Measurements from ENCODE around the gene USP47.

The USP47 gene

GRCh38 chr11:11988681-11989261 is 147.0 kb downstream of the USP47 start:
- H3K4me3 ChIP-seq (ENCODE audit: low read length), result no peak overlapping the region
- TF ChIP-seq EZH2phosphoT487 (IDR thresholded peaks at IDR 0.05; ENCODE audit: borderline replicate concordance, low read length) (no peak), CTCF (IDR thresholded peaks at IDR 0.05; ENCODE audit: low read depth, low read length, poor library complexity, severe bottlenecking) (no peak)
- no peaks in the 10 kb centered on the region for H3K36me3 ChIP-seq (ENCODE audit: control insufficient read depth, low read length)
- H3F3A ChIP-seq (ENCODE audit: control insufficient read depth, insufficient read depth), result no peaks in the 10 kb centered on the region
- no peaks in the 10 kb centered on the region for H3K79me2 ChIP-seq (ENCODE audit: control insufficient read depth, low read length)
- H3K9me2 ChIP-seq (replicated peaks; ENCODE audit: control insufficient read depth, low read length), result no peaks in the 10 kb centered on the region
- H3K9me3 ChIP-seq (ENCODE audit: control insufficient read depth, insufficient read depth, low read length), result no peaks in the 10 kb centered on the region
- H3K4me2 ChIP-seq (ENCODE audit: low read length), result no peak overlapping the region
- no peak overlapping the region for H3K27ac ChIP-seq (ENCODE audit: low read depth, low read length)
- no peaks in the 10 kb centered on the region for H3K4me1 ChIP-seq (ENCODE audit: control insufficient read depth, low read length)
- H3K27me3 ChIP-seq (ENCODE audit: control insufficient read depth, low read length), result 0 out of 2 replicates have a peak, but pooled peaks cover 2% of the 10 kb centered on the region
- no peaks in the 10 kb centered on the region for H4K20me1 ChIP-seq (ENCODE audit: control insufficient read depth, insufficient read depth, low read depth, low read length)

GRCh38 chr11:11989774-11990744 is 148.3 kb downstream of the USP47 start:
- TF ChIP-seq EZH2phosphoT487 (IDR thresholded peaks at IDR 0.05; ENCODE audit: borderline replicate concordance, low read length), result no peak
- no peak for TF ChIP-seq CTCF (IDR thresholded peaks at IDR 0.05; ENCODE audit: low read depth, low read length, poor library complexity, severe bottlenecking)
- no peaks in the 10 kb centered on the region for H4K20me1 ChIP-seq (ENCODE audit: control insufficient read depth, insufficient read depth, low read depth, low read length)
- H3K36me3 ChIP-seq (ENCODE audit: control insufficient read depth, low read length), result no peaks in the 10 kb centered on the region
- H3K27me3 ChIP-seq (ENCODE audit: control insufficient read depth, low read length), result 0 out of 2 replicates have a peak, but pooled peaks cover 2% of the 10 kb centered on the region
- H3K4me3 ChIP-seq (ENCODE audit: low read length), result no peak overlapping the region
- H3K9me2 ChIP-seq (replicated peaks; ENCODE audit: control insufficient read depth, low read length), result no peaks in the 10 kb centered on the region
- no peaks in the 10 kb centered on the region for H3K9me3 ChIP-seq (ENCODE audit: control insufficient read depth, insufficient read depth, low read length)
- no peaks in the 10 kb centered on the region for H3K4me1 ChIP-seq (ENCODE audit: control insufficient read depth, low read length)
- H3K79me2 ChIP-seq (ENCODE audit: control insufficient read depth, low read length), result no peaks in the 10 kb centered on the region
- no peaks in the 10 kb centered on the region for H3F3A ChIP-seq (ENCODE audit: control insufficient read depth, insufficient read depth)
- no peak overlapping the region for H3K4me2 ChIP-seq (ENCODE audit: low read length)
- no peak overlapping the region for H3K27ac ChIP-seq (ENCODE audit: low read depth, low read length)

- Histone ChIP-seq H3K27me3 (ENCODE audit: control insufficient read depth, low read length) (0 out of 2 replicates have a peak, but pooled peaks cover 7% of the 10 kb centered on the region), H3K27ac (ENCODE audit: low read depth, low read length) (no peak overlapping the region), H3K4me3 (ENCODE audit: low read length) (no peak overlapping the region), H3K36me3 (ENCODE audit: control insufficient read depth, low read length) (no peaks in the 10 kb centered on the region), H3K4me2 (ENCODE audit: low read length) (no peak overlapping the region), H3K4me1 (ENCODE audit: control insufficient read depth, low read length) (no peaks in the 10 kb centered on the region), H3F3A (ENCODE audit: control insufficient read depth, insufficient read depth) (no peaks in the 10 kb centered on the region), H4K20me1 (ENCODE audit: control insufficient read depth, insufficient read depth, low read depth, low read length) (no peaks in the 10 kb centered on the region), H3K9me3 (ENCODE audit: control insufficient read depth, insufficient read depth, low read length) (no peaks in the 10 kb centered on the region), H3K79me2 (ENCODE audit: control insufficient read depth, low read length) (no peaks in the 10 kb centered on the region), H3K9me2 (replicated peaks; ENCODE audit: control insufficient read depth, low read length) (no peaks in the 10 kb centered on the region)
- no peak for TF ChIP-seq EZH2phosphoT487 (IDR thresholded peaks at IDR 0.05; ENCODE audit: borderline replicate concordance, low read length)
- no peak for TF ChIP-seq CTCF (IDR thresholded peaks at IDR 0.05; ENCODE audit: low read depth, low read length, poor library complexity, severe bottlenecking)
Observed at GRCh38 chr11:11992257-11993212, 150.8 kb downstream of the USP47 start.

Measured in DOHH2 (cell line).